H9 (cell line): ENCODE measurements around the gene TMIGD3. TPM values are rescaled to one million over a fixed set of nuclear protein-coding genes. Genes with fewer than 3 reads are reported as not detected.

ENCODE experiments used
- DNase-seq: peaks from one replicate; pipeline ENCODE4 v3.0.0-alpha.2; 2017
- H2AFZ ChIP-seq: one replicate; pipeline ENCODE4 v1.6.1; 2013; ENCODE audit warnings: mild to moderate bottlenecking, low read length, control low read depth, moderate library complexity
- H2AK5ac ChIP-seq: 2 replicates; pipeline ENCODE4 v1.6.1; 2013; ENCODE audit warnings: low read length, control low read depth, mixed read lengths; ENCODE audit not compliant: insufficient read length
- H2BK120ac ChIP-seq: one replicate; pipeline ENCODE4 v1.6.1; 2013; ENCODE audit warnings: low read depth, mild to moderate bottlenecking, low read length, control low read depth, inconsistent platforms; ENCODE audit not compliant: poor library complexity, severe bottlenecking
- H2BK12ac ChIP-seq: 2 replicates; pipeline ENCODE4 v1.6.1; 2013; ENCODE audit warnings: low read length, control low read depth, mixed read lengths, low read depth; ENCODE audit not compliant: insufficient read length
- H2BK15ac ChIP-seq: 2 replicates; pipeline ENCODE4 v1.6.1; 2013; ENCODE audit warnings: low read depth, low read length, control low read depth
- H2BK20ac ChIP-seq: one replicate; pipeline ENCODE4 v1.6.1; 2013; ENCODE audit warnings: low read depth, mild to moderate bottlenecking, low read length, control low read depth, inconsistent platforms; ENCODE audit not compliant: poor library complexity, severe bottlenecking
- H2BK5ac ChIP-seq: 2 replicates; pipeline ENCODE4 v1.6.1; 2013; ENCODE audit warnings: low read length, control low read depth, mixed read lengths; ENCODE audit not compliant: insufficient read length
- H3K14ac ChIP-seq: 2 replicates; pipeline ENCODE4 v1.6.1; 2013; ENCODE audit warnings: low read length, control low read depth; ENCODE audit not compliant: insufficient read depth
- H3K18ac ChIP-seq: 2 replicates; pipeline ENCODE4 v1.6.1; 2013; ENCODE audit warnings: low read depth, mild to moderate bottlenecking, mixed read lengths, low read length, control low read depth; ENCODE audit not compliant: insufficient read length
- H3K23ac ChIP-seq: 2 replicates; pipeline ENCODE4 v1.6.1; 2013; ENCODE audit warnings: low read length, control low read depth, mixed read lengths, low read depth; ENCODE audit not compliant: insufficient read length
- H3K23me2 ChIP-seq: 2 replicates; pipeline ENCODE4 v1.6.1; 2013; ENCODE audit warnings: low read depth, mild to moderate bottlenecking, mixed read lengths, low read length, control low read depth; ENCODE audit not compliant: insufficient read length, poor library complexity, severe bottlenecking
- H3K27ac ChIP-seq: 2 replicates; pipeline ENCODE4 v1.5.1; 2013; ENCODE audit warnings: low read length, control low read depth, mixed read lengths, low read depth; ENCODE audit not compliant: insufficient read length
- H3K27me3 ChIP-seq: 2 replicates; pipeline ENCODE4 v1.6.1; 2013; ENCODE audit warnings: low read length, control low read depth, inconsistent platforms; ENCODE audit not compliant: insufficient read depth
- H3K4ac ChIP-seq: 2 replicates; pipeline ENCODE4 v1.6.1; 2013; ENCODE audit warnings: low read depth, mild to moderate bottlenecking, control low read depth, inconsistent platforms, low read length, moderate library complexity
- H3K4me1 ChIP-seq: 2 replicates; pipeline ENCODE4 v1.6.1; 2013; ENCODE audit warnings: low read length, control low read depth, inconsistent platforms; ENCODE audit not compliant: insufficient read depth
- H3K4me2 ChIP-seq: 2 replicates; pipeline ENCODE4 v1.6.1; 2013; ENCODE audit warnings: low read length, control low read depth, mixed read lengths; ENCODE audit not compliant: insufficient read length, insufficient read depth
- H3K56ac ChIP-seq: 2 replicates; pipeline ENCODE4 v1.6.1; 2013; ENCODE audit warnings: low read depth, mild to moderate bottlenecking, mixed read lengths, low read length, control low read depth; ENCODE audit not compliant: insufficient read length
- H3K79me1 ChIP-seq: 2 replicates; pipeline ENCODE4 v1.6.1; 2013; ENCODE audit warnings: low read depth, mild to moderate bottlenecking, moderate library complexity, low read length, control low read depth, inconsistent platforms; ENCODE audit not compliant: insufficient read depth, poor library complexity, severe bottlenecking
- H3K79me2 ChIP-seq: 2 replicates; pipeline ENCODE4 v1.6.1; 2013; ENCODE audit warnings: low read length, control low read depth, inconsistent platforms; ENCODE audit not compliant: insufficient read depth
- H3K9ac ChIP-seq: 2 replicates; pipeline ENCODE4 v1.6.1; 2013; ENCODE audit warnings: low read length, control low read depth, mixed read lengths; ENCODE audit not compliant: insufficient read length; ENCODE audit errors: extremely low read depth
- H3K9me3 ChIP-seq: one replicate; pipeline ENCODE4 v1.6.1; 2013; ENCODE audit warnings: low read depth, low read length, inconsistent platforms; ENCODE audit not compliant: control insufficient read depth
- H3T11ph ChIP-seq: one replicate; pipeline ENCODE4 v1.6.1; 2013; ENCODE audit warnings: mild to moderate bottlenecking, low read length, control low read depth, inconsistent platforms
- H4K20me1 ChIP-seq: one replicate; pipeline ENCODE4 v1.6.1; 2013; ENCODE audit not compliant: control insufficient read depth, insufficient read length, insufficient read depth
- H4K5ac ChIP-seq: 2 replicates; pipeline ENCODE4 v1.6.1; 2013; ENCODE audit warnings: low read depth, mild to moderate bottlenecking, mixed read lengths, low read length, control low read depth; ENCODE audit not compliant: insufficient read length
- H4K8ac ChIP-seq: replicated peaks from 2 replicates; pipeline ENCODE4 v1.6.1; 2013; ENCODE audit warnings: low read length, control low read depth, mixed read lengths, low read depth; ENCODE audit not compliant: insufficient read length
- H4K91ac ChIP-seq: 2 replicates; pipeline ENCODE4 v1.6.1; 2013; ENCODE audit warnings: low read depth, mild to moderate bottlenecking, moderate library complexity, mixed read lengths, low read length, control low read depth; ENCODE audit not compliant: insufficient read length
- H3K27ac Mint-ChIP-seq, 3 experiments: 2 replicates in 2 of 3; 3 replicates in 1 of 3; pipeline ENCODE4 v1.8.0; 2020 to 2021; ENCODE audit warnings: mixed read lengths in 3 of 3, mild to moderate bottlenecking in 1 of 3, moderate library complexity in 1 of 3
- H3K27me3 Mint-ChIP-seq: 2 replicates; pipeline ENCODE4 v1.8.0; 2021; ENCODE audit warnings: low read depth, mild to moderate bottlenecking, moderate library complexity, mixed read lengths
- H3K36me3 Mint-ChIP-seq, 3 experiments: 2 replicates in 2 of 3; 3 replicates in 1 of 3; pipeline ENCODE4 v1.8.0; 2020 to 2021; ENCODE audit warnings: low read depth in 3 of 3, mixed read lengths in 3 of 3; ENCODE audit not compliant: insufficient read depth in 1 of 3
- H3K4me1 Mint-ChIP-seq, 2 experiments: 2 replicates each; pipeline ENCODE4 v1.8.0; 2020; ENCODE audit warnings: mixed read lengths in 2 of 2
- H3K4me3 Mint-ChIP-seq, 2 experiments: 2 replicates in 1 of 2; 3 replicates in 1 of 2; pipeline ENCODE4 v1.8.0; 2020 to 2021; ENCODE audit warnings: mild to moderate bottlenecking in 2 of 2, mixed read lengths in 2 of 2, moderate library complexity in 1 of 2
- H3K9me3 Mint-ChIP-seq, 2 experiments: 2 replicates in 1 of 2; 3 replicates in 1 of 2; pipeline ENCODE4 v1.8.0; 2020; ENCODE audit warnings: mild to moderate bottlenecking in 2 of 2, mixed read lengths in 2 of 2, moderate library complexity in 1 of 2
- CTCF ChIP-seq: fragments of 200-600 bp; sonication (generic); conservative IDR thresholded peaks from 3 replicates; pipeline ENCODE4 v1.8.0; 2021; ENCODE audit warnings: antibody characterized with exemption, mild to moderate bottlenecking
- total RNA-seq: library from RNA; stranded (reverse); gene quantifications from 2 replicates; pipeline ENCODE4 v1.2.1, GENCODE V29; 2021

The TMIGD3 gene
- total RNA-seq, 1 experiment from 2014 or later, result not detected

GRCh38 chr1:111469539-111469938 lies 33.9 kb downstream of the TMIGD3 start:
- no peak for DNase-seq
- H3K36me3 Mint-ChIP-seq, result no peaks in the 10 kb centered on the region; a peak in 1 of 7 replicates
- H2BK20ac ChIP-seq, result no peak overlapping the region
- H3K27ac ChIP-seq, result no peak overlapping the region
- H3K79me2 ChIP-seq, result no peaks in the 10 kb centered on the region
- no peaks in the 10 kb centered on the region for H3K79me1 ChIP-seq
- no peak for TF ChIP-seq CTCF
- no peak overlapping the region for H3K4me3 Mint-ChIP-seq
- no peak overlapping the region for H3T11ph ChIP-seq
- H3K9me3 Mint-ChIP-seq, result no peaks in the 10 kb centered on the region
- no peaks in the 10 kb centered on the region for H4K20me1 ChIP-seq
- H3K9ac ChIP-seq, result no peak overlapping the region
- H4K8ac ChIP-seq, result no peak overlapping the region
- no peak overlapping the region for H3K4me2 ChIP-seq
- H3K23me2 ChIP-seq, result no peaks in the 10 kb centered on the region
- no peak overlapping the region for H3K23ac ChIP-seq
- H3K14ac ChIP-seq, result no peak overlapping the region
- no peak overlapping the region for H4K91ac ChIP-seq
- H3K56ac ChIP-seq, result no peak overlapping the region
- no peak overlapping the region for H2AK5ac ChIP-seq
- H3K4me1 Mint-ChIP-seq, result no peaks in the 10 kb centered on the region
- H4K5ac ChIP-seq, result no peak overlapping the region
- no peak overlapping the region for H3K4ac ChIP-seq
- no peak overlapping the region for H2AFZ ChIP-seq
- no peaks in the 10 kb centered on the region for H3K27me3 Mint-ChIP-seq
- H3K4me1 ChIP-seq, result no peaks in the 10 kb centered on the region
- H3K9me3 ChIP-seq, result no peaks in the 10 kb centered on the region
- no peak overlapping the region for H3K18ac ChIP-seq
- H2BK5ac ChIP-seq, result no peak overlapping the region
- no peak overlapping the region for H2BK15ac ChIP-seq
- H3K27ac Mint-ChIP-seq, result no peak overlapping the region
- H2BK120ac ChIP-seq, result no peak overlapping the region
- H2BK12ac ChIP-seq, result no peak overlapping the region
- no peaks in the 10 kb centered on the region for H3K27me3 ChIP-seq
